Choroid plexus epithelial cell (primary cell): Measurements from ENCODE around the gene NIM1K.

ENCODE experiments used
- DNase-seq: peaks from one replicate; pipeline ENCODE4 v3.0.0-alpha.2; 2010; ENCODE audit warnings: low read depth
- H3K4me3 ChIP-seq: 2 replicates; pipeline ENCODE4 v1.5.1; 2011; ENCODE audit warnings: low read depth, mild to moderate bottlenecking, control low read depth, low read length, moderate library complexity
- CTCF ChIP-seq: conservative IDR thresholded peaks from 2 replicates; pipeline ENCODE4 v1.5.1; 2011; ENCODE audit warnings: low read depth, mild to moderate bottlenecking, control low read depth, inconsistent platforms, low read length, moderate library complexity

The NIM1K gene

GRCh38 chr5:43312699-43313034 is 120.6 kb downstream of the NIM1K start:
- no peak for TF ChIP-seq CTCF
- peak overlapping the region; percentile 98 for H3K4me3 ChIP-seq
- DNase-seq: no peak

GRCh38 chr5:43313035-43313853 is 121.2 kb downstream of the NIM1K start, which contains the start of gene HMGCS1:
HMGCS1 (minus strand) TSS chr5:43313412; CDS start chr5:43298965, 14,447 bp downstream.
- TF ChIP-seq CTCF: no peak
- DNase-seq: peak; percentile 100
- peak within 1 kb of the TSS; percentile 98 for H3K4me3 ChIP-seq

- no peak for TF ChIP-seq CTCF
- peak; percentile 23 for DNase-seq
- H3K4me3 ChIP-seq: peak overlapping the region; percentile 52
Measured at GRCh38 chr5:43313854-43314457, 121.9 kb downstream of the NIM1K start.

- TF ChIP-seq CTCF: no peak
- no peak overlapping the region for H3K4me3 ChIP-seq
- DNase-seq: no peak
Measured at GRCh38 chr5:43314724-43315123, 122.7 kb downstream of the NIM1K start.

- TF ChIP-seq CTCF: no peak
- peak; percentile 23 for DNase-seq
- H3K4me3 ChIP-seq: no peak overlapping the region
Measured at GRCh38 chr5:43315263-43315662, 123.2 kb downstream of the NIM1K start.

- no peak for DNase-seq
- no peak for TF ChIP-seq CTCF
- no peak overlapping the region for H3K4me3 ChIP-seq
Measured at GRCh38 chr5:43315682-43316081, 123.7 kb downstream of the NIM1K start.
